Aorta (tissue), 5 donors: ENCODE measurements around the gene ABO. TPM values are rescaled to one million over a fixed set of nuclear protein-coding genes. Genes with fewer than 3 reads are reported as not detected.
"Not testable (repeated sequence)": the region's sequence is repeated elsewhere in the genome, so short reads cannot be mapped to it uniquely, and the experiment has no call there.

ENCODE experiments used
- ATAC-seq: fragments of 200-7000 bp; cut with Tn5 transposase; one replicate; pipeline ENCODE4 v1.9.1; 2022; ENCODE audit warnings: moderate library complexity; ENCODE audit not compliant: low FRiP score
- DNase-seq, 2 donors: peaks; one replicate each; pipeline ENCODE4 v3.0.0-alpha.2; 2020
- H3K27ac ChIP-seq, 2 donors: one replicate each; pipeline ENCODE4 v1.5.1; 2013; ENCODE audit warnings: low read length in 2 of 2, mild to moderate bottlenecking in 2 of 2, moderate library complexity in 2 of 2, control low read depth in 1 of 2, inconsistent platforms in 1 of 2, low read depth in 1 of 2
- H3K27me3 ChIP-seq, 2 donors: one replicate each; pipeline ENCODE4 v1.6.1; 2013; ENCODE audit warnings: control low read depth in 1 of 2, low read length in 1 of 2, mild to moderate bottlenecking in 1 of 2, moderate library complexity in 1 of 2; ENCODE audit not compliant: insufficient read depth in 2 of 2, control insufficient read depth in 1 of 2
- H3K36me3 ChIP-seq, 2 donors: one replicate each; pipeline ENCODE4 v1.6.1; 2013; ENCODE audit warnings: control low read depth in 1 of 2, low read length in 1 of 2, mild to moderate bottlenecking in 1 of 2; ENCODE audit not compliant: insufficient read depth in 2 of 2, control insufficient read depth in 1 of 2
- H3K4me1 ChIP-seq, 2 donors: one replicate each; pipeline ENCODE4 v1.6.1; 2013; ENCODE audit warnings: low read length in 2 of 2, control low read depth in 1 of 2, mild to moderate bottlenecking in 1 of 2, moderate library complexity in 1 of 2; ENCODE audit not compliant: insufficient read depth in 2 of 2, control insufficient read depth in 1 of 2
- H3K4me3 ChIP-seq, 2 donors: one replicate each; pipeline ENCODE4 v1.5.1; 2013; ENCODE audit warnings: low read length in 2 of 2, control low read depth in 1 of 2, mild to moderate bottlenecking in 1 of 2
- H3K9me3 ChIP-seq: one replicate; pipeline ENCODE4 v1.6.1; 2013; ENCODE audit warnings: mild to moderate bottlenecking, low read length; ENCODE audit not compliant: control insufficient read depth
- WGBS, 2 donors: extraction: QIAGEN DNeasy Blood & Tissue Kit; methylation state at CpG; one replicate each; pipeline ENCODE4 v1.1.7; 2013; 5-methylcytosine and 5-hydroxymethylcytosine counted together
- intact Hi-C, 2 donors: fragments of 100-400 bp; cut with DNase I; formaldehyde crosslinking; loops; one replicate each; pipeline versions ENCODE4 v1.14.2 to v1.15.0; 2022
- long read RNA-seq, 2 donors: library from polyadenylated mRNA; unstranded; transcript quantifications; one replicate each; pipeline ENCODE4 v2.0.0, GENCODE V29; 2020 to 2021
- polyA plus RNA-seq, 2 donors: library from polyadenylated mRNA; stranded (reverse); fragments of 200-250 nt; gene quantifications; one replicate each; pipeline ENCODE4 v1.2.3, GENCODE V29; 2013
- total RNA-seq, 2 donors: library from RNA; stranded (reverse); fragmentation: NEBNext Ultra II Directional; extraction: Animal tissue kit (Norgen Biotek cat#: 25700); gene quantifications; one replicate each; pipeline ENCODE4 v1.2.1, GENCODE V29; 2021
- donor health status: healthy with polysubstance abuse.
- donor health status: Bipolar disorder and iron deficiency.
- donor health status: DM: no; HTN: no; CAD: no.
- donor health status: DM: no; HTN: no; CAD: no.
- donor health status: DM: yes; HTN: yes; CAD: no.

Gene ABO
- total RNA-seq (1 to 10 TPM; 1.4 to 3.3 TPM), polyA plus RNA-seq (1 to 10 TPM in 1 of 2 donors, under 1 TPM in 1; 0.43 to 1.8 TPM)
- long read RNA-seq, donor 1, partial matches to known transcripts = 0 of 2 reads
- long read RNA-seq, donor 1, other reads (novel, unspliced or antisense) = 2 of 2 reads
- long read RNA-seq, donor 2, partial matches to known transcripts = 0 of 1 reads
- long read RNA-seq, donor 2, other reads (novel, unspliced or antisense) = 1 of 1 reads

DNA sequence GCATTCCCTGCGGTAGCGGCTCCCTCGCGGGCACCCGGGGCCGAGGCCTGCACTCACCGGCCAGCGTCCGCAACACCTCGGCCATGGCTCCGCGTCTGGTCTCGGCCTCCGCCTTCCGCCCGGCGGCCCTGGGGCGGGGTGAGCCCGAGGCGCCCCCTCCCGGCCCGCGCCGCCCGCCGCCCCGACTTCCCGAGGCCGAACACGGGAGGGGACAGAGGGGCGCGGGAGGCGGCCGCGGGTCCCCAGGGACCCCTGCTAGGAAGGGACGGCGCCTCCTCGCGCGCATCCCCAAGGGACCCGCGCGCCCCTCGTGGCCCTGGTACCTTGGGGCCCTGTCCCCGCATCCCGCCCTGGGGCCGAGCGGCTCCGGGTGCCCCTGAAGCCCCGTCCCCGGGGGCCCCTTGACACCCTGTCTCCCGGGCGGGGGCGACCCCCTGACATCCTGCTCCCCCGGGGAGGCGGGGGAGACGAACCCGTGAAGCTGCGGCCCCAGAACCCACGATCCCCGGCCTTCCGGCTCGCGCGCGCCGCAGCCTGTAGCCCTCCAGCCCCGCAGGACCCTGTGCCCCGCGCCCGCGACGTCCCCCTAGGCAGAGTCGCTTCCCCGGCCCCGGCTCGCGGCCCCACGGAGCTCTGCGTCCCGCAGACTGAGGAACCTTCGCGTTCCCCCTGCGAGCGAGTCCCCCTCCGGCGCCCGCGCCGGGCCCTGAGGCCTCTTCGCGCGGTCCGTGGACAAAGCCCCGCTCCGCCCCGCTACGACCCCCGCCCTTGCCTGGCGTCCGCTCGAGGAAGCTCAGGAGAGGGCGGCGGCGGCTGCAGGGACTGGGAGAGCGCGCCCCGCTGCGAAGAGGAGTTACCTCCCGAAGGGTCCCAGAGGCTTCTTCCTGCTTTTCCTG lies at the start of gene ABO:
ABO (minus strand) TSS at position 97 of the 896 bp plus-strand sequence.
- no peaks in the 10 kb centered on the region for H3K4me1 ChIP-seq
- peaks cover 2% of the 10 kb centered on the region for H3K9me3 ChIP-seq
- H3K27ac ChIP-seq = no peak within 1 kb of the TSS
- no peaks in the 10 kb centered on the region for H3K36me3 ChIP-seq
- ATAC-seq (peak; percentile 66), DNase-seq (no peak)
- peaks cover 0 to 3% of the 10 kb centered on the region in 2 donors for H3K27me3 ChIP-seq
- no peak within 1 kb of the TSS for H3K4me3 ChIP-seq
- intact Hi-C loops = no loop called here
- 0 to 1% methylated on average over 66 to 110 of the region's 110 CpGs for WGBS, 2 donors

- Histone ChIP-seq H3K9me3 (no peaks in the 10 kb centered on the region), H3K36me3 (no peaks in the 10 kb centered on the region), H3K27me3 (no peaks in the 10 kb centered on the region), H3K4me1 (no peaks in the 10 kb centered on the region), H3K27ac (no peak overlapping the region), H3K4me3 (no peak overlapping the region)
- WGBS, 2 donors = 84 to 87% methylated on average over 13 of the region's 13 CpGs
- ATAC-seq (no peak), DNase-seq (peak in 1 of 2 donors; percentile 19)
- intact Hi-C loops = no loop called here
Measured at GRCh38 chr9:133323991-133324703, 49.1 kb upstream of the ABO start.

GRCh38 chr9:133323211-133323610 lies 48.2 kb upstream of the ABO start:
- whole genome bisulfite sequencing, 2 donors = 89% methylated on average over 10 of the region's 10 CpGs
- ATAC-seq = no peak
- DNase-seq = no peak

GRCh38 chr9:133322701-133323100 lies 47.7 kb upstream of the ABO start:
- ATAC-seq = no peak
- H3K27ac ChIP-seq = no peak overlapping the region
- H3K4me1 ChIP-seq = no peaks in the 10 kb centered on the region
- WGBS, 2 donors = 83 to 85% methylated on average over 14 of the region's 14 CpGs
- DNase-seq = no peak
- H3K27me3 ChIP-seq = no peaks in the 10 kb centered on the region
- no peaks in the 10 kb centered on the region for H3K9me3 ChIP-seq
- H3K4me3 ChIP-seq = no peak overlapping the region
- intact Hi-C loops = no loop called here
- no peaks in the 10 kb centered on the region for H3K36me3 ChIP-seq

More at GRCh38 chr9:133323211-133323610, 48.2 kb upstream of the ABO start:
- Histone ChIP-seq H3K9me3 (no peaks in the 10 kb centered on the region), H3K36me3 (no peaks in the 10 kb centered on the region), H3K4me1 (no peaks in the 10 kb centered on the region), H3K27me3 (no peaks in the 10 kb centered on the region), H3K4me3 (no peak overlapping the region), H3K27ac (no peak overlapping the region)
- intact Hi-C loops = no loop called here

- ATAC-seq (no peak), DNase-seq (no peak)
- no peak overlapping the region for H3K4me3 ChIP-seq
- H3K9me3 ChIP-seq = no peaks in the 10 kb centered on the region
- H3K36me3 ChIP-seq = no peaks in the 10 kb centered on the region
- H3K4me1 ChIP-seq = no peaks in the 10 kb centered on the region
- intact Hi-C loops = no loop called here
- H3K27me3 ChIP-seq = no peaks in the 10 kb centered on the region
- H3K27ac ChIP-seq = no peak overlapping the region
- 77 to 79% methylated on average over 13 of the region's 13 CpGs for WGBS, 2 donors
Measured at GRCh38 chr9:133321411-133321935, 46.5 kb upstream of the ABO start.

DNA sequence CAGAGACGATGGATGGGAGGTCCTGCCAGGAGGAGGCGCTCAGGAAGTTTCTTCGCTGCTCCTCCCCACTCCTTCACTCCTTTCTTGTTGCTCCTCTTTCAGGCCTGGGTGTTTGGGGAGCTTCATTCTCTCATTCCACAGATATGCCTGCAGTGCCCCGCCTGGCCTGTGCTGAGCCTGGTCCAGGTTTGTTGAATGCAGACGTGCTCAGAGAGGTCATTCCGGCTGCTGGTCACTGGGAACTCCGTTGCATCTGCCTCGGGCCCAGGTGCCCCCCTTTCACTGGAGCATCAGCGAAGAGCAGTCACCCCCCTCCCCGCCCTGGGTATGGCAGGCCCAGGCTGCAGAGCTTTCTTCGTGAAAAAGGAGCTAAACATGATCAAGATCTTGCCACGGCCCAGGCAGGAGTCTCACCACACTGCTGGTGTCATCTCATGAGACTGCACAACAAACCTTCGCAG lies 45.5 kb upstream of the ABO start:
- 77 to 80% methylated on average over 13 of the region's 13 CpGs for WGBS, 2 donors
- intact Hi-C loops = no loop called here
- Histone ChIP-seq H3K36me3 (no peaks in the 10 kb centered on the region), H3K9me3 (no peaks in the 10 kb centered on the region), H3K27me3 (no peaks in the 10 kb centered on the region), H3K4me3 (no peak overlapping the region), H3K4me1 (no peaks in the 10 kb centered on the region), H3K27ac (no peak overlapping the region)
- DNase-seq = peak in 1 of 2 donors; percentile 18
- no peak for ATAC-seq

DNA sequence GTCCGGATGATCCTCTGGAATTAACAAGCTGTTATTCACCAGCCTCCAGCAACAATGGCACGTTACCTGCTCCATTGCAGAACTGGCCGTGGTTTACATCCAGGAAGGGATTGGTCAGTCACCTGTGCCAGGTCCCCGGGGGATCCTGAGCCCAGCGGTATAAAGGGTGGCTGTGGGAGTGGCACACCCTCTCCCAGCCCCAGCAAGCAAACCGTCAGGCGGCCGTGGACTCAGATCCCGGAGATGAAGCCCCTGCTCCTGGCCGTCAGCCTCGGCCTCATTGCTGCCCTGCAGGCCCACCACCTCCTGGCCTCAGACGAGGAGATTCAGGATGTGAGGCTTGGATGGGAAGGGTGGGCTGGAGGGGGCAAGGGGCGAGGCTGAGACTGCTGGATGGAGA lies 42.5 kb upstream of the ABO start:
- WGBS, 2 donors = 72 to 79% methylated on average over 13 of the region's 13 CpGs
- H3K27me3 ChIP-seq, H3K4me3 ChIP-seq, H3K9me3 ChIP-seq, ATAC-seq, DNase-seq, H3K27ac ChIP-seq, intact Hi-C loops, H3K36me3 ChIP-seq, H3K4me1 ChIP-seq: not testable (repeated sequence)

DNA sequence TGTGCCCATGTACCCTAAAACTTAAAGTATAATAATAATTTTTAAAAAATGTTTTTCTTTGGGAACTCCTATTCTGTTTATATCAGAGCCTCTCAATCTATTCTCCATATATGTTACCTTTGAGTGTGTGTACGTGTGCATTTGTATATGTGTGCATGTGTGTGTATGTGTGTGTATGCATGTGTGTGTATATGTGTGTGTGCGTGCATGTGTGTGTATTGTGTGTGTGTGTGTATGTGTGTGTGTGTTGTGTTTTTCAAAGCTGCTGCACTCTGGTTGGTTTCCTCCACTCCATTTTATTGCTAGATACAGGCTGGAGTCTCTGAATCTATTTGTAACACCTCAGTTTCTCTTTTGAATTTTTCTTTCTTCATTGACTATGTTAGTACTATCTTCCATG lies 41.0 kb upstream of the ABO start:
- WGBS, 2 donors = 64 to 82% methylated on average over 2 of the region's 2 CpGs
- intact Hi-C loops = no loop called here
- no peaks in the 10 kb centered on the region for H3K36me3 ChIP-seq
- no peak overlapping the region for H3K27ac ChIP-seq
- H3K4me1 ChIP-seq = no peaks in the 10 kb centered on the region
- no peak overlapping the region for H3K4me3 ChIP-seq
- no peaks in the 10 kb centered on the region for H3K9me3 ChIP-seq
- ATAC-seq (no peak), DNase-seq (no peak)
- H3K27me3 ChIP-seq = no peaks in the 10 kb centered on the region
